Colonic mucosa (tissue), 4 donors: ENCODE results near the gene EIF4ENIF1. TPM values are rescaled to one million over a fixed set of nuclear protein-coding genes. Genes with fewer than 3 reads are reported as not detected.

Experiments used
- DNase-seq: peaks from one replicate; pipeline ENCODE4 v3.0.0-alpha.2; 2020
- H3K27ac ChIP-seq: fragments of 200-600 bp; one replicate; pipeline ENCODE4 v1.8.0; 2021
- H3K27me3 ChIP-seq: fragments of 200-600 bp; one replicate; pipeline ENCODE4 v1.8.0; 2021
- H3K36me3 ChIP-seq: fragments of 200-600 bp; one replicate; pipeline ENCODE4 v1.8.0; 2021
- H3K4me1 ChIP-seq: fragments of 200-600 bp; one replicate; pipeline ENCODE4 v1.8.0; 2021; ENCODE audit warnings: mild to moderate bottlenecking
- H3K4me3 ChIP-seq: fragments of 200-600 bp; one replicate; pipeline ENCODE4 v1.8.0; 2021
- H3K9ac ChIP-seq, 2 donors: one replicate each; pipeline ENCODE4 v1.7.0; 2013; ENCODE audit warnings: control low read depth in 2 of 2, low read depth in 2 of 2, low read length in 2 of 2
- H3K9me3 ChIP-seq: fragments of 200-600 bp; one replicate; pipeline ENCODE4 v1.8.0; 2021
- intact Hi-C: fragments of 100-400 bp; cut with DNase I; formaldehyde crosslinking; loops from one replicate; pipeline ENCODE4 v1.14.1; 2022
- total RNA-seq, 2 donors: library from RNA; stranded (reverse); fragmentation: NEBNext Ultra II Directional in 1 of 2; extraction: Animal tissue kit (Norgen Biotek cat#: 25700) in 1 of 2; gene quantifications; one replicate each; pipeline ENCODE4 v1.2.1, GENCODE V29; 2021
- TF ChIP-seq, protein P1 (sequence below): fragments of 200-600 bp; IDR thresholded peaks from one replicate; pipeline ENCODE4 v1.8.0; 2022; ENCODE audit warnings: antibody characterized with exemption, mild to moderate bottlenecking
- donor health status: healthy.
- donor health status: DM: no; HTN: no; CAD: no.
- donor health status: DM: no; HTN: no; CAD: no.

The EIF4ENIF1 gene
- total RNA-seq, 2 donors from 2014 or later = 25.2 to 25.4 TPM

DNA sequence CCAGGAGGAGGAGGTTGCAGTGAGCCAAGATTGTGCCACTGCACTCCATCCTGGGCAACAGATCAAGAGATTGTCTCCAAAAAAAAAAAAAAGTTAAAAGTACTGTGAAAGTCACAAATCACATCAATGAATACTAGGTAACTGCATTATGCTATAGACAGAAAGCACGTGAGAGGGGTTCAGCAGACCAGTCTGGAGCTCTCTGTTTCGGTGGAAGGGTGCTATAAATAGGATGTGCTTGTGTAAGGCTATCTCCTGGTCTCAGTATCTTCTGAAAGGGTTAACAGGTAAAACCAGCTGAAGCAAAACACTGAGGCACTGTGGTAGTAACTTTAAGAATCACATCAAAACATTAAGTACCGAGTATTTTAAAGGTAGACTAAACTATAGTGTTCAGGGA is 43.4 kb downstream of the EIF4ENIF1 start:
- H3K27me3 ChIP-seq = no peaks in the 10 kb centered on the region
- H3K27ac ChIP-seq = no peak overlapping the region
- H3K9me3 ChIP-seq = no peaks in the 10 kb centered on the region
- no peak overlapping the region for H3K4me3 ChIP-seq
- TF ChIP-seq, protein P1, sequence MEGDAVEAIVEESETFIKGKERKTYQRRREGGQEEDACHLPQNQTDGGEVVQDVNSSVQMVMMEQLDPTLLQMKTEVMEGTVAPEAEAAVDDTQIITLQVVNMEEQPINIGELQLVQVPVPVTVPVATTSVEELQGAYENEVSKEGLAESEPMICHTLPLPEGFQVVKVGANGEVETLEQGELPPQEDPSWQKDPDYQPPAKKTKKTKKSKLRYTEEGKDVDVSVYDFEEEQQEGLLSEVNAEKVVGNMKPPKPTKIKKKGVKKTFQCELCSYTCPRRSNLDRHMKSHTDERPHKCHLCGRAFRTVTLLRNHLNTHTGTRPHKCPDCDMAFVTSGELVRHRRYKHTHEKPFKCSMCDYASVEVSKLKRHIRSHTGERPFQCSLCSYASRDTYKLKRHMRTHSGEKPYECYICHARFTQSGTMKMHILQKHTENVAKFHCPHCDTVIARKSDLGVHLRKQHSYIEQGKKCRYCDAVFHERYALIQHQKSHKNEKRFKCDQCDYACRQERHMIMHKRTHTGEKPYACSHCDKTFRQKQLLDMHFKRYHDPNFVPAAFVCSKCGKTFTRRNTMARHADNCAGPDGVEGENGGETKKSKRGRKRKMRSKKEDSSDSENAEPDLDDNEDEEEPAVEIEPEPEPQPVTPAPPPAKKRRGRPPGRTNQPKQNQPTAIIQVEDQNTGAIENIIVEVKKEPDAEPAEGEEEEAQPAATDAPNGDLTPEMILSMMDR = no peak
- intact Hi-C loops = no loop called here
- H3K9ac ChIP-seq = no peak overlapping the region
- H3K4me1 ChIP-seq = no peaks in the 10 kb centered on the region
- no peak for DNase-seq
- peaks cover 4% of the 10 kb centered on the region for H3K36me3 ChIP-seq

DNA sequence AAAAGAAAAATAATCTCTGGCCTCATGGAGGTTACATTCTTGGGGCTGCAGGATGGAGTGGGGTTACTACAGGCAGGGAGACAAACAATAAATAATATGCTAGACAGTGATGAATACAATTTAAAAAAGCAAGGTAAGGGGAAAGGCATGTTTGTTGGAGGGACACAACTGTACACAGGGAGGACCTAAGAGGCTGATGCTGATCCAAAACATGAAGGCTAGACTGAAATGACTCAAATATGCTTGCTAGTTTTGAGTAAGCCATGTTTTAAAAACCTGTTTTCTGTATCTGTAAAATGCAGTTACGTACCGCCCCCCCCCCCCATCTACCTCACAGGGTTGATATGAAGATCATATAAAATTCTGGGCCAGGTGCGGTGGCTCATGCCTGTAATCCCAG is 44.0 kb downstream of the EIF4ENIF1 start:
- no peak overlapping the region for H3K4me3 ChIP-seq
- H3K27ac ChIP-seq = no peak overlapping the region
- DNase-seq = no peak
- H3K9me3 ChIP-seq = no peaks in the 10 kb centered on the region
- intact Hi-C loops = no loop called here
- H3K36me3 ChIP-seq = peaks cover 9% of the 10 kb centered on the region
- no peaks in the 10 kb centered on the region for H3K4me1 ChIP-seq
- H3K27me3 ChIP-seq = no peaks in the 10 kb centered on the region
- TF ChIP-seq, protein P1 = no peak
- H3K9ac ChIP-seq = no peak overlapping the region

DNA sequence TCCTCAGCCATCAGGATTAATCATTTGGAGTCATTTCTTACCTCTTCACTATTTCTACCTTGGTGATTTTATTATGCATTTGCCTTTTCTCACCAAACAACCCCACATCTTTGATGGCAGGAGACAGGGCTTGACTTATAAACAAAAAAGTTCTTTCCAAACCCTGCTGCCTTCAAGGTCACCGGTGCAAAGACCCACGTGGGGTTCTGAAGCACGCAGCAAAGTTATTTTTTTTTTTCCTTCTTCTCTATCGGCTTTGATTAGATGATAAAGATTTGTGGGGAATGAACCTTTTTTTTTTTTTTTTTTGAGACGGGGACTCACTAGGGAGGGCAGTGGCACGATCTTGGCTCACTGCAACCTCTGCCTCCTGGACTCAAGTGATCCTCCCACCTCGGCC is 46.1 kb downstream of the EIF4ENIF1 start:
- Histone ChIP-seq H3K27me3 (no peaks in the 10 kb centered on the region), H3K27ac (no peak overlapping the region), H3K36me3 (peaks cover 11% of the 10 kb centered on the region), H3K9ac (no peak overlapping the region), H3K4me3 (no peak overlapping the region), H3K4me1 (no peaks in the 10 kb centered on the region), H3K9me3 (no peaks in the 10 kb centered on the region)
- no peak for DNase-seq
- intact Hi-C loops = no loop called here
- TF ChIP-seq, protein P1 = no peak

DNA sequence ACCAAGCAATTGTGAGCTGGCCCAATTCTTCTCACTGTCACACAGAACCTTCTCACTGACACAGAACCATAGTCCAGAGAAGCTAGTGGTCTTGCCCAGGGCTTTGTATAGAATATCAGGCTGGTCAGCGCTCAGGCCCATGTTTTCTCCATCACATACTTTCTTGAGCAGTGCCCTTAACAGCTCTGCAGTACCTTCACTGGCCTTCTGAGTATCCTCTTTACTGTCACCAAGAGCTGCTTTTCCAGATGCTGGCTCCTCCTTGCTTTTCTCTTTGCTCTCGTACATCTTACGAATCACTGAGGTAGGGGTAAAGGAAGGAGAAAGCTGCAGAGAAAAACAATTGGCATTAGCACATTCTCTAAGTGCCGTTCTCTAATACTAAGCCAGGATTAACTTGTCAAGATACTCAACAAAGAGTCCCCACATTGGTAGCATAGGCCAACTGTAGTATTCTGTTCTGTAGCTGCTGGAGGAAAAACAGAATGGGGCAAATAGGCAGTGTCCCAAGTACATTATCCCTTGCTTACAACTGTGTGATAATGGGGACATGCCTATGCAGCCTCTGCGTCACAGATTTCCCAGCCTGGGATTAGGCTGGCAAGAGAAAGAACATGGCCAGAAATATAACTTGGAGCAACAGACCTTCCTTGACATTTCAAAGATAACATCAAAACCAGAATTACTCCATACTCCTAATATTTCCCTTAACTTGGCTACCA is 46.7 kb downstream of the EIF4ENIF1 start:
- DNase-seq = no peak
- H3K4me3 ChIP-seq = no peak overlapping the region
- H3K27me3 ChIP-seq = no peaks in the 10 kb centered on the region
- TF ChIP-seq, protein P1 = no peak
- peaks cover 11% of the 10 kb centered on the region for H3K36me3 ChIP-seq
- no peak overlapping the region for H3K9ac ChIP-seq
- intact Hi-C loops = no loop called here
- no peak overlapping the region for H3K27ac ChIP-seq
- H3K4me1 ChIP-seq = no peaks in the 10 kb centered on the region
- H3K9me3 ChIP-seq = no peaks in the 10 kb centered on the region

DNA sequence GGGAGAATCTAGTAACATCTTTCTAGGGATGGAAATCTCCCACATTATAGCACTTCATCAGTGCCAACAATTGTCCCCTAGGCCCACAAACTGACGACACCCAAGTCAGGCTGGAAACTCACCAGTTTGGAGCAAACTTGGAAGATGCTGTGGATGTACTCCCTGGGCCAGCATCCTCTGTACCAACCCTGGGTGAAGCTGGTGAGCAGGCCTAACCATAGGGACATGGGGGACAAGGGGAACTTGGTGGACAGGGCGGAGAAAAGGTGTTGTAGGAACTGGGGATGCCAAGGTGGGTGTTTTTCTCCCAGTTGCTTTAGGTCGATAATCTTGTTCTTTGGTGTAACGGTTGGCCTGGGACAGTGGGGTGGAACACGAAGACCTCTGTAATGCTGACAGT is 48.0 kb downstream of the EIF4ENIF1 start:
- intact Hi-C loops = no loop called here
- Histone ChIP-seq H3K9me3 (no peaks in the 10 kb centered on the region), H3K9ac (no peak overlapping the region), H3K4me3 (no peak overlapping the region), H3K36me3 (peaks cover 11% of the 10 kb centered on the region), H3K27me3 (no peaks in the 10 kb centered on the region), H3K4me1 (no peaks in the 10 kb centered on the region), H3K27ac (no peak overlapping the region)
- TF ChIP-seq, protein P1 = no peak
- no peak for DNase-seq
